HG03457 (cell line): Measurements from ENCODE around the gene CLIC3.

ENCODE experiments used
- ATAC-seq: cut with Tn5 transposase; IDR thresholded peaks from one replicate; pipeline ENCODE4 v1.9.1; 2021; ENCODE audit warnings: moderate number of reproducible peaks; ENCODE audit not compliant: unreplicated experiment

The CLIC3 gene

GRCh38 chr9:136983656-136984314, 12.6 kb downstream of the CLIC3 start:
- no peak for ATAC-seq

- no peak for ATAC-seq
These were observed 13.2 kb downstream of the CLIC3 start for GRCh38 chr9:136983167-136983566.

GRCh38 chr9:136982232-136983051, 13.9 kb downstream of the CLIC3 start, which contains the start of gene LCNL1:
Gene LCNL1 (plus strand): TSS chr9:136982993. CDS start chr9:136983587, 594 bp downstream.
- no peak for ATAC-seq

- no peak for ATAC-seq
These were observed 14.7 kb downstream of the CLIC3 start for GRCh38 chr9:136981588-136982231.

GRCh38 chr9:136980669-136981478, 15.5 kb downstream of the CLIC3 start:
- ATAC-seq = no peak

GRCh38 chr9:136979769-136980587, 16.4 kb downstream of the CLIC3 start:
- no peak for ATAC-seq

GRCh38 chr9:136978865-136979544, 17.4 kb downstream of the CLIC3 start:
- ATAC-seq = no peak

GRCh38 chr9:136978073-136978864, 18.1 kb downstream of the CLIC3 start:
- ATAC-seq = no peak

- ATAC-seq = no peak
These were observed 18.7 kb downstream of the CLIC3 start for GRCh38 chr9:136977649-136978072.

- no peak for ATAC-seq
These were observed 19.1 kb downstream of the CLIC3 start, which contains the start of gene PTGDS for GRCh38 chr9:136977223-136977622. Gene PTGDS (plus strand): TSS chr9:136977504. CDS start chr9:136977579, 75 bp downstream.

- ATAC-seq = no peak
These were observed 20.7 kb downstream of the CLIC3 start for GRCh38 chr9:136975644-136976043.

- no peak for ATAC-seq
These were observed 21.4 kb downstream of the CLIC3 start for GRCh38 chr9:136974817-136975535.

- no peak for ATAC-seq
These were observed 22.4 kb downstream of the CLIC3 start for GRCh38 chr9:136973618-136974617.

- no peak for ATAC-seq
These were observed 23.6 kb downstream of the CLIC3 start for GRCh38 chr9:136972743-136973142.

GRCh38 chr9:136972335-136972734, 24.0 kb downstream of the CLIC3 start:
- no peak for ATAC-seq

- ATAC-seq = no peak
These were observed 24.6 kb downstream of the CLIC3 start for GRCh38 chr9:136971746-136972145.

GRCh38 chr9:136970361-136970760, 26.0 kb downstream of the CLIC3 start:
- ATAC-seq = no peak
